Neuronal stem cell (in vitro differentiated cells): Measurements from ENCODE around the gene COX4I1.
"Not testable (repeated sequence)": the region's sequence is repeated elsewhere in the genome, so short reads cannot be mapped to it uniquely, and the experiment has no call there.

Experiments
- DNase-seq: peaks from one replicate; pipeline ENCODE4 v3.0.0-alpha.2; 2013; ENCODE audit warnings: low spot score
- H2AFZ ChIP-seq: one replicate; pipeline ENCODE4 v1.6.1; 2013; ENCODE audit warnings: mild to moderate bottlenecking, low read length, inconsistent platforms
- H2AK5ac ChIP-seq: 2 replicates; pipeline ENCODE4 v1.6.1; 2013; ENCODE audit warnings: low read depth, mild to moderate bottlenecking, inconsistent platforms, low read length, moderate library complexity, mixed read lengths
- H2BK120ac ChIP-seq: 2 replicates; pipeline ENCODE4 v1.6.1; 2013; ENCODE audit warnings: low read depth, mild to moderate bottlenecking, inconsistent platforms, low read length, moderate library complexity, mixed read lengths
- H2BK12ac ChIP-seq: one replicate; pipeline ENCODE4 v1.6.1; 2013; ENCODE audit warnings: low read length, inconsistent platforms
- H2BK15ac ChIP-seq: 2 replicates; pipeline ENCODE4 v1.6.1; 2013; ENCODE audit warnings: mild to moderate bottlenecking, low read length, inconsistent platforms, mixed read lengths
- H2BK5ac ChIP-seq: one replicate; pipeline ENCODE4 v1.6.1; 2013; ENCODE audit warnings: inconsistent platforms, mild to moderate bottlenecking, low read length, moderate library complexity
- H3K14ac ChIP-seq: one replicate; pipeline ENCODE4 v1.6.1; 2013; ENCODE audit warnings: low read length, inconsistent platforms
- H3K18ac ChIP-seq: 2 replicates; pipeline ENCODE4 v1.6.1; 2013; ENCODE audit warnings: low read length, inconsistent platforms
- H3K23ac ChIP-seq: 2 replicates; pipeline ENCODE4 v1.6.1; 2013; ENCODE audit warnings: low read depth, mild to moderate bottlenecking, mixed read lengths, low read length, inconsistent platforms; ENCODE audit not compliant: poor library complexity
- H3K27ac ChIP-seq: replicated peaks from 3 replicates; pipeline ENCODE4 v1.5.1; 2013; ENCODE audit warnings: low read length, inconsistent platforms
- H3K27me3 ChIP-seq, 3 experiments: 2 replicates each; pipeline ENCODE4 v1.6.1; 2013; ENCODE audit warnings: low read length in 3 of 3, mild to moderate bottlenecking in 2 of 3, inconsistent platforms in 1 of 3, low read depth in 1 of 3, mixed read lengths in 1 of 3, moderate library complexity in 1 of 3; ENCODE audit not compliant: control insufficient read depth in 3 of 3, insufficient read depth in 3 of 3
- H3K36me3 ChIP-seq, 2 donors: replicated peaks in 1 of 2; 2 replicates each; pipeline ENCODE4 v1.6.1; 2013; ENCODE audit warnings: low read length in 2 of 2; ENCODE audit not compliant: control insufficient read depth in 2 of 2, insufficient read depth in 2 of 2
- H3K4ac ChIP-seq: 2 replicates; pipeline ENCODE4 v1.6.1; 2013; ENCODE audit warnings: inconsistent platforms, mild to moderate bottlenecking, low read length, moderate library complexity
- H3K4me1 ChIP-seq, 2 donors: 1 replicate in 1 of 2; 2 replicates in 1 of 2; pipeline ENCODE4 v1.6.1; 2013; ENCODE audit warnings: low read length in 2 of 2, low read depth in 1 of 2; ENCODE audit not compliant: control insufficient read depth in 2 of 2, insufficient read depth in 1 of 2
- H3K4me2 ChIP-seq: one replicate; pipeline ENCODE4 v1.6.1; 2013; ENCODE audit warnings: mild to moderate bottlenecking, low read length, inconsistent platforms; ENCODE audit not compliant: insufficient read depth, poor library complexity, severe bottlenecking
- H3K4me3 ChIP-seq, 2 donors: 2 replicates each; pipeline ENCODE4 v1.5.1; 2013; ENCODE audit warnings: low read length in 2 of 2, mild to moderate bottlenecking in 2 of 2, inconsistent platforms in 1 of 2, moderate library complexity in 1 of 2
- H3K79me1 ChIP-seq: one replicate; pipeline ENCODE4 v1.6.1; 2013; ENCODE audit warnings: low read depth, mild to moderate bottlenecking, inconsistent platforms, low read length, moderate library complexity
- H3K9ac ChIP-seq: one replicate; pipeline ENCODE4 v1.6.1; 2013; ENCODE audit warnings: mild to moderate bottlenecking, low read depth, low read length, inconsistent platforms; ENCODE audit not compliant: poor library complexity
- H3K9me3 ChIP-seq, 2 donors: replicated peaks in 1 of 2; 2 replicates each; pipeline versions ENCODE3 to v1.6.1; 2013; ENCODE audit warnings: low read length in 2 of 2, mild to moderate bottlenecking in 2 of 2, inconsistent platforms in 1 of 2, low read depth in 1 of 2, mixed read lengths in 1 of 2, moderate library complexity in 1 of 2; ENCODE audit not compliant: control insufficient read depth in 2 of 2, insufficient read depth in 1 of 2
- H4K8ac ChIP-seq: one replicate; pipeline ENCODE4 v1.6.1; 2013; ENCODE audit warnings: low read depth, mild to moderate bottlenecking, inconsistent platforms, low read length, moderate library complexity
- H4K91ac ChIP-seq: one replicate; pipeline ENCODE4 v1.6.1; 2013; ENCODE audit warnings: low read length, low read depth, mild to moderate bottlenecking, inconsistent platforms; ENCODE audit not compliant: poor library complexity
- WGBS, 2 donors: extraction: QIAGEN DNeasy Blood & Tissue Kit; methylation state at CpG; one replicate each; pipeline ENCODE4 v1.1.7; 2013; ENCODE audit warnings: missing lambda C conversion rate in 2 of 2, mixed read lengths in 1 of 2; ENCODE audit not compliant: insufficient read length in 2 of 2, insufficient replicate concordance in 1 of 2; ENCODE audit errors: extremely low coverage in 2 of 2; 5-methylcytosine and 5-hydroxymethylcytosine counted together

COX4I1 gene

GRCh38 chr16:85817195-85817594 is 17.7 kb downstream of the COX4I1 start:
- H3K36me3 ChIP-seq, H3K79me1 ChIP-seq, DNase-seq, H2AK5ac ChIP-seq, H4K8ac ChIP-seq, H3K14ac ChIP-seq, H3K18ac ChIP-seq, H2BK120ac ChIP-seq, H2AFZ ChIP-seq, H3K9ac ChIP-seq, H3K4ac ChIP-seq, H3K9me3 ChIP-seq, H3K4me2 ChIP-seq, H3K23ac ChIP-seq, H3K4me1 ChIP-seq, H2BK5ac ChIP-seq, H2BK15ac ChIP-seq, H3K27ac ChIP-seq, H4K91ac ChIP-seq, H2BK12ac ChIP-seq, H3K4me3 ChIP-seq: not testable (repeated sequence)
- peaks cover 0 to 42% (median 13%) of the 10 kb centered on the region in 3 experiments for H3K27me3 ChIP-seq
- WGBS, 2 donors = no CpG with 5 or more reads among the region's 6 CpGs

- Histone ChIP-seq H3K18ac (no peak overlapping the region), H2BK120ac (no peak overlapping the region), H2BK12ac (no peak overlapping the region), H3K36me3 (no peaks in the 10 kb centered on the region), H4K91ac (no peak overlapping the region), H3K4me1 (no peaks in the 10 kb centered on the region), H2BK15ac (no peak overlapping the region), H3K27ac (no peak overlapping the region), H4K8ac (no peak overlapping the region), H3K14ac (no peak overlapping the region), H3K79me1 (no peaks in the 10 kb centered on the region), H3K4me3 (no peak overlapping the region), H3K4me2 (no peak overlapping the region), H3K4ac (no peak overlapping the region), H3K27me3 (peaks cover 0 to 22% (median 13%) of the 10 kb centered on the region in 3 experiments), H3K9me3 (peaks cover 0 to 2% of the 10 kb centered on the region in 2 donors), H2AK5ac (no peak overlapping the region), H3K23ac (no peak overlapping the region), H2BK5ac (no peak overlapping the region), H2AFZ (no peak overlapping the region), H3K9ac (no peak overlapping the region)
- peak; percentile 87 for DNase-seq
- no CpG with 5 or more reads among the region's 10 CpGs for WGBS, 2 donors
Measured at GRCh38 chr16:85819245-85819644, 19.8 kb downstream of the COX4I1 start.

- no peak overlapping the region for H3K4me2 ChIP-seq
- H3K23ac ChIP-seq = no peak overlapping the region
- H2BK15ac ChIP-seq = no peak overlapping the region
- H3K18ac ChIP-seq = no peak overlapping the region
- no peak overlapping the region for H3K4me3 ChIP-seq
- no peak overlapping the region for H2AK5ac ChIP-seq
- no peak overlapping the region for H2AFZ ChIP-seq
- no peak overlapping the region for H3K27ac ChIP-seq
- peak overlapping the region; percentile 88 for H3K9ac ChIP-seq
- no peaks in the 10 kb centered on the region for H3K4me1 ChIP-seq
- no peak overlapping the region for H4K8ac ChIP-seq
- H2BK5ac ChIP-seq = no peak overlapping the region
- H3K4ac ChIP-seq = no peak overlapping the region
- peaks cover 0 to 2% of the 10 kb centered on the region in 2 donors for H3K9me3 ChIP-seq
- no peak overlapping the region for H3K14ac ChIP-seq
- no peak for DNase-seq
- no peaks in the 10 kb centered on the region for H3K79me1 ChIP-seq
- H2BK12ac ChIP-seq = no peak overlapping the region
- no CpG with 5 or more reads among the region's 6 CpGs for WGBS, 2 donors
- H3K27me3 ChIP-seq = peaks cover 0 to 20% (median 13%) of the 10 kb centered on the region in 3 experiments
- no peaks in the 10 kb centered on the region for H3K36me3 ChIP-seq
- H2BK120ac ChIP-seq = peak overlapping the region; percentile 42
- H4K91ac ChIP-seq = no peak overlapping the region
Measured at GRCh38 chr16:85819771-85820170, 20.3 kb downstream of the COX4I1 start.

- Histone ChIP-seq H2BK12ac (no peak overlapping the region), H2AK5ac (no peak overlapping the region), H3K14ac (no peak overlapping the region), H3K4me2 (no peak overlapping the region), H3K23ac (no peak overlapping the region), H4K8ac (no peak overlapping the region), H3K79me1 (no peaks in the 10 kb centered on the region), H3K27me3 (peaks cover 0 to 13% (median 13%) of the 10 kb centered on the region in 3 experiments), H2AFZ (no peak overlapping the region), H2BK15ac (no peak overlapping the region), H3K4me3 (no peak overlapping the region), H3K18ac (no peak overlapping the region), H2BK5ac (no peak overlapping the region), H3K9ac (peak overlapping the region; percentile 9), H4K91ac (no peak overlapping the region), H3K27ac (no peak overlapping the region), H2BK120ac (no peak overlapping the region), H3K36me3 (no peaks in the 10 kb centered on the region), H3K4me1 (no peaks in the 10 kb centered on the region), H3K9me3 (peaks cover 0 to 2% of the 10 kb centered on the region in 2 donors), H3K4ac (no peak overlapping the region)
- no peak for DNase-seq
- no CpG with 5 or more reads among the region's 22 CpGs for WGBS, 2 donors
Measured at GRCh38 chr16:85820604-85821372, 21.3 kb downstream of the COX4I1 start.
